Fibroblast of mammary gland (primary cell): Measurements from ENCODE around the gene SPHK2.

Experiments used
- DNase-seq: peaks from one replicate; pipeline ENCODE4 v3.0.0-alpha.2; 2010; ENCODE audit warnings: low read depth
- H3K4me3 ChIP-seq: 2 replicates; pipeline ENCODE4 v1.5.1; 2011; ENCODE audit warnings: low read depth, mild to moderate bottlenecking, low read length, moderate library complexity; ENCODE audit not compliant: control insufficient read depth
- CTCF ChIP-seq: conservative IDR thresholded peaks from 2 replicates; pipeline ENCODE4 v1.5.1; 2011; ENCODE audit warnings: low read depth, low read length, inconsistent platforms; ENCODE audit not compliant: control insufficient read depth, insufficient read depth

SPHK2 gene

DNA sequence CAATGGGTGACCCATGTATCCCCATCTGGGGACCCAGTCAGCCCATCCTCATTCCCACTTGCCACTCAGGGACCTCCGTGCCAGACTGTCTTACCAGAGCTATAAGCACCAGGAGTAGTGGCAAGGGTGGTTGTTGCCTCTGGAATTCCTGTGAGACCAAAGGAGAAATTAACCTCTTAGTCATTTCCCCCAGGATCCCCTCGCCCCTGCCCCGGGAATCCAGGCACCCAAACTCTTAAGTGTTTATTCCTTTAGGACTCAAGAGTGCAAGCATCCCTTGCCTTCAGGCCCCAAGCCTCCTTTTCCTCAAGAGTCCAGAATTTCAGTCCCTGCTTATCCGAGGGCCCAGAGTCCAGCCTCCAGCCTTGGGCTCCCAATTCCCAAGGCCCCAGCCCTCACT is 44.4 kb downstream of the SPHK2 start:
- H3K4me3 ChIP-seq: no peak overlapping the region
- DNase-seq: no peak
- TF ChIP-seq CTCF: no peak

- TF ChIP-seq CTCF: no peak
- no peak for DNase-seq
- no peak overlapping the region for H3K4me3 ChIP-seq
Observed at GRCh38 chr19:48664476-48664875, 45.2 kb downstream of the SPHK2 start.

- TF ChIP-seq CTCF: no peak
- no peak for DNase-seq
- no peak overlapping the region for H3K4me3 ChIP-seq
Observed at GRCh38 chr19:48665786-48666185, 46.5 kb downstream of the SPHK2 start.

DNA sequence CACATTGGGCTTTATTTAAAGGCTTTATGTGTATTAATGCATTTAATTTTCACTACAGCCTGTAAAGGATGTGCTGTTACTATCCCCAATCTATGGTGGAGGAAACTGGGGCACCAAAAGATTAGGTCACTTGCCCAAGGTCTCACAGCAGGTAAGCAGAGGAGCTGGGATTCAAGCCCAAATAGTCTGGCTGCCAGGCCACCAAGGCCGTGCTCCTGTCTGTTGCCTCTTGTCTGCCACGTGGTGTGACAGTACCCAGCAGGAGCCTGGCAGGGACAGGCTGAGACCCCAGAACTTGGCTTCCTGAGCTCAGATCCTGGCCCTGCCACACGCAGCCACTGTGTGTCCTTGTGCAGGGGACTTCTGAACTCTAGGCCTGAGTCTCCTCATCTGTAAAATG is 49.0 kb downstream of the SPHK2 start:
- no peak for DNase-seq
- no peak overlapping the region for H3K4me3 ChIP-seq
- no peak for TF ChIP-seq CTCF

GRCh38 chr19:48668761-48669160 is 49.5 kb downstream of the SPHK2 start:
- no peak for TF ChIP-seq CTCF
- DNase-seq: no peak
- no peak overlapping the region for H3K4me3 ChIP-seq

DNA sequence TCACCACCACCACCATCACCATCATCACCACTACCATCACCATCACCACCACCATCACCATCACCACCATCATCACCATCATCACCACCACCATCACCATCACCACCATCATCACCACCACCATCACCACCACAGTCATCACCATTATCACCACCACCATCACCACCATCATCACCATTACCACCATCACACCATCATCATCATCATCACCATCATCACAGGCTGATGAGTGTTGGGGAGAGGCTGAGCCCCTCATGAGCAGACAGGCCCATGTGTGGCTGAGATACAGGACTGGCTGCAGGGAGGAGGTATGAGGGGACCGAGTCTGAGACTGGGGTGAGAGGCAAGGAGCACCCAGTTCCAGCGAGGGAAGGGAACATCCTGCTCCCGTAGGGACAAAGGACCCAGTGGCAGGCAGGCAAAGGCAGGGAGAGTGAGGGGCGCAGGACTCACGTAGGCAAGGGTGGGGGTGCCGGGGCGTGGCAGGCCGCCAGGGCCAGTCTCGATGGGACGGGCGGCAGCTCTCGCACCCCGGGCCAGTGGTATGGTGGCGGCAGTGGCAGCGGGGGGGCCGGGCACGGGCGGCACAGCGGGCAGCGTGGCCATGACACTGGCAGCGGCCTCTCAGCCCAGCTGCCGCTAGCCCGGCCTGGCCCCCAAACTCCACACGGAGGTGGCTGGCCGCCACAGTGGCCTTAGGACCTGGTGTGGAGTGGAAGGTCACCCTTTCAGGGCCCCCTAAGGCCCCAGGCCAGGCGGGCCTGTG is 50.8 kb downstream of the SPHK2 start:
- DNase-seq: no peak
- H3K4me3 ChIP-seq: no peak overlapping the region
- no peak for TF ChIP-seq CTCF
